Activated CD4-positive, alpha-beta T cell treated with anti-CD3 and anti-CD28 coated beads, Interleukin-2, amount 10 ng/mL, durations not matched to agents 7 days and 5 days (primary cell): Measurements from ENCODE around the gene HDAC4. TPM values are rescaled to one million over a fixed set of nuclear protein-coding genes. Genes with fewer than 3 reads are reported as not detected.
A peak's percentile ranks its signal among the peaks of the same experiment; 100 is the strongest.

Experiments used
- CTCF ChIA-PET: fragments of 350-600 bp; sonication (Branson Sonifier 250); formaldehyde crosslinking; loops from one replicate; lab custom pipeline; 2021; ENCODE audit warnings: antibody characterized with exemption; lab: Charles Lee
- POLR2A ChIA-PET: fragments of 350-600 bp; sonication (Branson Sonifier 250); formaldehyde crosslinking; loops from one replicate; lab custom pipeline; 2021; ENCODE audit warnings: antibody characterized with exemption; lab: Charles Lee
- DNase-seq: peaks from one replicate; pipeline ENCODE4 v3.0.0-alpha.2; 2020
- H3K27ac Mint-ChIP-seq: one replicate; pipeline ENCODE4 v1.8.0; 2021; ENCODE audit warnings: mild to moderate bottlenecking, moderate library complexity, mixed read lengths
- H3K27me3 Mint-ChIP-seq: one replicate; pipeline ENCODE4 v1.8.0; 2021; ENCODE audit warnings: mixed read lengths
- H3K36me3 Mint-ChIP-seq: one replicate; pipeline ENCODE4 v1.8.0; 2021; ENCODE audit warnings: low read depth, mixed read lengths
- H3K4me1 Mint-ChIP-seq: one replicate; pipeline ENCODE4 v1.8.0; 2021; ENCODE audit warnings: mixed read lengths
- H3K4me3 Mint-ChIP-seq: one replicate; pipeline ENCODE4 v1.8.0; 2021; ENCODE audit warnings: mild to moderate bottlenecking, moderate library complexity, mixed read lengths
- H3K9me3 Mint-ChIP-seq: one replicate; pipeline ENCODE4 v1.8.0; 2021; ENCODE audit warnings: mixed read lengths
- total RNA-seq, 2 experiments: library from RNA; stranded (reverse); gene quantifications; one replicate each; pipeline ENCODE4 v1.2.3, GENCODE V29; 2021

HDAC4 gene
- total RNA-seq, 2 experiments from 2014 or later = 57.1 to 68.4 TPM

GRCh38 chr2:239156516-239157265, 244.1 kb downstream of the HDAC4 start:
- Mint-ChIP-seq H3K9me3 (peaks cover 4% of the 10 kb centered on the region), H3K27me3 (no peaks in the 10 kb centered on the region), H3K36me3 (peaks cover 78% of the 10 kb centered on the region), H3K4me3 (no peak overlapping the region), H3K27ac (no peak overlapping the region), H3K4me1 (peaks cover 10% of the 10 kb centered on the region)
- POLR2A ChIA-PET = no interaction called here
- no peak for DNase-seq
- CTCF ChIA-PET = no interaction called here

GRCh38 chr2:239155806-239156480, 244.9 kb downstream of the HDAC4 start:
- CTCF ChIA-PET = no interaction called here
- Mint-ChIP-seq H3K27me3 (no peaks in the 10 kb centered on the region), H3K36me3 (peaks cover 78% of the 10 kb centered on the region), H3K9me3 (peaks cover 5% of the 10 kb centered on the region), H3K4me1 (peaks cover 16% of the 10 kb centered on the region), H3K27ac (peak overlapping the region; percentile 41), H3K4me3 (no peak overlapping the region)
- POLR2A ChIA-PET = no interaction called here
- DNase-seq = no peak

GRCh38 chr2:239154971-239155805, 245.6 kb downstream of the HDAC4 start:
- ChIA-PET CTCF (no interaction called here), POLR2A (no interaction called here)
- DNase-seq = no peak
- H3K36me3 Mint-ChIP-seq = peaks cover 76% of the 10 kb centered on the region
- peaks cover 22% of the 10 kb centered on the region for H3K4me1 Mint-ChIP-seq
- H3K27ac Mint-ChIP-seq = no peak overlapping the region
- no peaks in the 10 kb centered on the region for H3K27me3 Mint-ChIP-seq
- no peak overlapping the region for H3K4me3 Mint-ChIP-seq
- peaks cover 11% of the 10 kb centered on the region for H3K9me3 Mint-ChIP-seq

GRCh38 chr2:239153806-239154591, 246.8 kb downstream of the HDAC4 start:
- Mint-ChIP-seq H3K36me3 (peaks cover 72% of the 10 kb centered on the region), H3K4me3 (no peak overlapping the region), H3K4me1 (peaks cover 24% of the 10 kb centered on the region), H3K27ac (no peak overlapping the region), H3K27me3 (no peaks in the 10 kb centered on the region), H3K9me3 (peaks cover 13% of the 10 kb centered on the region)
- ChIA-PET POLR2A (no interaction called here), CTCF (no interaction called here)
- no peak for DNase-seq

GRCh38 chr2:239152916-239153305, 247.9 kb downstream of the HDAC4 start:
- H3K4me1 Mint-ChIP-seq = peaks cover 28% of the 10 kb centered on the region
- CTCF ChIA-PET = interaction anchor here (1.0 kb wide), 1 partner anchor 9 kb away, joined by 3 read pairs; no protein-coding TSS in a partner anchor
- peaks cover 79% of the 10 kb centered on the region for H3K36me3 Mint-ChIP-seq
- peaks cover 13% of the 10 kb centered on the region for H3K9me3 Mint-ChIP-seq
- no peaks in the 10 kb centered on the region for H3K27me3 Mint-ChIP-seq
- H3K27ac Mint-ChIP-seq = no peak overlapping the region
- H3K4me3 Mint-ChIP-seq = no peak overlapping the region
- POLR2A ChIA-PET = no interaction called here
- no peak for DNase-seq

GRCh38 chr2:239152239-239152915, 248.4 kb downstream of the HDAC4 start:
- Mint-ChIP-seq H3K27me3 (no peaks in the 10 kb centered on the region), H3K36me3 (peaks cover 81% of the 10 kb centered on the region), H3K4me3 (no peak overlapping the region), H3K4me1 (peaks cover 28% of the 10 kb centered on the region), H3K9me3 (peaks cover 13% of the 10 kb centered on the region), H3K27ac (peak overlapping the region; percentile 9)
- ChIA-PET POLR2A (no interaction called here), CTCF (interaction anchor here (0.9 to 1.0 kb wide), 2 partner anchors 8 to 152 kb away, joined by 3 read pairs; no protein-coding TSS in a partner anchor)
- no peak for DNase-seq

GRCh38 chr2:239151201-239152131, 249.4 kb downstream of the HDAC4 start:
- Mint-ChIP-seq H3K4me3 (no peak overlapping the region), H3K9me3 (peaks cover 13% of the 10 kb centered on the region), H3K4me1 (peaks cover 28% of the 10 kb centered on the region), H3K27ac (peak overlapping the region; percentile 88), H3K27me3 (no peaks in the 10 kb centered on the region), H3K36me3 (peaks cover 76% of the 10 kb centered on the region)
- POLR2A ChIA-PET = interaction anchor here (0.6 kb wide), 1 partner anchor 92 kb away, joined by 4 read pairs; no protein-coding TSS in a partner anchor
- CTCF ChIA-PET = interaction anchor here (0.9 to 1.0 kb wide), 2 partner anchors 8 to 153 kb away, joined by 3 read pairs; no protein-coding TSS in a partner anchor
- no peak for DNase-seq

GRCh38 chr2:239150125-239151011, 250.5 kb downstream of the HDAC4 start:
- Mint-ChIP-seq H3K9me3 (peaks cover 13% of the 10 kb centered on the region), H3K27ac (peak overlapping the region; percentile 88), H3K27me3 (no peaks in the 10 kb centered on the region), H3K4me3 (no peak overlapping the region), H3K4me1 (peaks cover 32% of the 10 kb centered on the region), H3K36me3 (peaks cover 71% of the 10 kb centered on the region)
- ChIA-PET POLR2A (interaction anchor here (0.6 kb wide), 1 partner anchor 93 kb away, joined by 4 read pairs; no protein-coding TSS in a partner anchor), CTCF (no interaction called here)
- peak; percentile 56 for DNase-seq

GRCh38 chr2:239149501-239149900, 251.3 kb downstream of the HDAC4 start:
- POLR2A ChIA-PET = no interaction called here
- Mint-ChIP-seq H3K4me3 (no peak overlapping the region), H3K27me3 (no peaks in the 10 kb centered on the region), H3K9me3 (peaks cover 13% of the 10 kb centered on the region), H3K36me3 (peaks cover 69% of the 10 kb centered on the region), H3K27ac (peak overlapping the region; percentile 50), H3K4me1 (peaks cover 32% of the 10 kb centered on the region)
- CTCF ChIA-PET = no interaction called here
- DNase-seq = no peak

GRCh38 chr2:239148495-239149200, 252.2 kb downstream of the HDAC4 start:
- Mint-ChIP-seq H3K36me3 (peaks cover 69% of the 10 kb centered on the region), H3K4me3 (no peak overlapping the region), H3K27ac (no peak overlapping the region), H3K27me3 (no peaks in the 10 kb centered on the region), H3K9me3 (peaks cover 13% of the 10 kb centered on the region), H3K4me1 (peaks cover 30% of the 10 kb centered on the region)
- DNase-seq = no peak
- POLR2A ChIA-PET = no interaction called here
- CTCF ChIA-PET = no interaction called here
